ENCODE measurements around the gene EPS15. TPM values are rescaled to one million over a fixed set of nuclear protein-coding genes. Genes with fewer than 3 reads are reported as not detected.

EPS15 gene
- total and polyA plus RNA-seq, 2 of the 8 experiments (the other 6 are each of a cell fraction or from before 2014, with no cell fraction given), result 15.9 to 57.2 TPM

- TF ChIP-seq GTF2F1 (IDR thresholded peaks at IDR 0.05; ENCODE audit: borderline replicate concordance, low read depth, low read length) (no peak), CHD2 (IDR thresholded peaks at IDR 0.05; ENCODE audit: low read length) (no peak), SUZ12 (IDR thresholded peaks at IDR 0.05; ENCODE audit: low read length) (no peak), SP1 (IDR thresholded peaks at IDR 0.05; ENCODE audit: low read depth, low read length) (no peak)
Measured at GRCh38 chr1:51316846-51317120, 202.3 kb downstream of the EPS15 start (continued).

Data from H1 (cell line).